HG03135 (cell line): ENCODE data around the gene CCDC89.
A peak's percentile ranks its signal among the peaks of the same experiment; 100 is the strongest.
"Not testable (repeated sequence)": the region's sequence is repeated elsewhere in the genome, so short reads cannot be mapped to it uniquely, and the experiment has no call there.

ENCODE experiments used
- ATAC-seq: cut with Tn5 transposase; IDR thresholded peaks from one replicate; pipeline ENCODE4 v1.9.1; 2021; ENCODE audit warnings: mild to moderate bottlenecking, moderate library complexity; ENCODE audit not compliant: unreplicated experiment

CCDC89 gene

DNA sequence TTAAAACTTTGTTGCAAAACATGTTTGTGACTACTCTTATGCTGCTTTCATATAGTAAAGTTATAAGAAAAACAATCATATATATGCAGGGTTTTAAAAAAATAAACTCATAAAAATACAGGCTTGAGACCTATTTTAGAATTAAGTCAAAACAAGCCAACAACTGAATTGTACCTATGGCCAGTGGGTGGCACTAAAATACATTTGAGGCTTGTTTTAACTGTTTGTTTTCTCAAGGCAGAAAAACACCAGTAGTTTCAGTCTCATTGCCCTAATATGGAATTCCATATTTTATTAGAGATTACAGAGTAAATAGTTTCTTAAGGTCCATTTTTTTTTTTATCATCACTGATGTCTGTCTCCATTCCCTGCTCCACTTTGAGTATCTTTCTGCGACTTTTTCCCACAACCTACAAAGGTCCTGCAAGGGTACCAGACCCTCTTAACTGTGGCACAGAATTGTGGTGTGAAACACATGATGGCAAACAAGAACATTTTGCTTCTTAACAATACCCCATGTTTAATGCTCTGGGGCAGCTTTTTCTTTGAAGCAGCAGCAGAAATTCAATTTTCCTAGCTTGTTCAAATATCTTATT is 8.5 kb upstream of the CCDC89 start:
- no peak for ATAC-seq

DNA sequence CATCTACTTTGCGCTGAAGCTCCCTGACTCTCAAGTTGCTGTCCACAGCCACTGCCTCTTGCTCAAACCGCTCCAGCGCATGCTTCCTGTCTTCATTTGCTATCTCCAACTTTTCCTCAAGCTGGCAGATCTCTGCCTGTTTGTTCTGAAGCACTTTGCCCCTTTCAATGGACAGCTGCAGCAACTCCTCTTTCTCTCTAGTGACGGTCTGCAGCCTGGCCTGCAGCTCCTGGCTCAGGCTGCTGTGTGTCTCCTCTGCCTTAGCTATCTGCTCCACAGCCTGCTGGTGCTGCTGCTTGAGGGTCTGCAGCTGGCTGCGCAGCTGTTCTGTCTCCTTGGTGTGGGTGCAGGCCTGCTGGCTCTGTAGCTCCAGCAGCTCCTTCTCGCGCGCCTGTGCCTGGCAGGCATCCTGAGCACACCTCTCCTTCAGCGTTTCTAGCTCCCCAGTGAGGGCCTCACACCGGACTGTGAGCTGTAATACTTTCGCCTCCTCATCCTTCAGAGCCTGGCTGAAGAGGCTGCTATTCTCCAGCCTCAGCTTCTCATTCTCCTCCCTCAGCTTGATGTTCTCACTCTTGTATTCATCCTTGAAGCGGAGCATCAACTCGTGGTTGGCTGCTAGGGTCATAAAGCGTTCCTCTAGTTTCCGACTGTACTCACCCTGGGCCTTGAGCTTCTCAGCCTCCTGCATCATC is 723 bp downstream of the CCDC89 start:
- no peak for ATAC-seq

GRCh38 chr11:85682330-85683305 is 3.4 kb downstream of the CCDC89 start:
- peak; percentile 81 for ATAC-seq

DNA sequence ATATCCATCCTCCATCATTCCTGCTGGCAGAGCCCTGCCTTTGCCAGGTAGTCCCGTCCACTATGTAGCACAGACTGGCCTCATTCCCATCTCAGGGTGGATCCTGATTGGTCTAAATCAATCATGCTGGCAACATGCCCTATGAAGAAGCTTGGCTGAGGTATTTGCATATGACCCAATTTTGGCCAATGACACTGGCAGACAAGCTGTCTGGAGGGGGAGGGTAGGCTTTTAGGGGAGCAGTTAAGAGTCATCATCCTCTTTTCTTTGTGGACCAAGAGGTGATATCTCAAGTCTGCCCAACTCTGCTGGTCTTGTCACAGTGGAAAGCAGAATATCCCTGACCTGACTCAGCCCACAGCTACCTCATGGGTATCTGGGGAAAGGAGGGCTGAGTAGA is 5.1 kb downstream of the CCDC89 start:
- no peak for ATAC-seq

GRCh38 chr11:85679576-85679975 is 6.4 kb downstream of the CCDC89 start:
- no peak for ATAC-seq

- no peak for ATAC-seq
These were observed 12.6 kb downstream of the CCDC89 start for GRCh38 chr11:85673393-85673792.

DNA sequence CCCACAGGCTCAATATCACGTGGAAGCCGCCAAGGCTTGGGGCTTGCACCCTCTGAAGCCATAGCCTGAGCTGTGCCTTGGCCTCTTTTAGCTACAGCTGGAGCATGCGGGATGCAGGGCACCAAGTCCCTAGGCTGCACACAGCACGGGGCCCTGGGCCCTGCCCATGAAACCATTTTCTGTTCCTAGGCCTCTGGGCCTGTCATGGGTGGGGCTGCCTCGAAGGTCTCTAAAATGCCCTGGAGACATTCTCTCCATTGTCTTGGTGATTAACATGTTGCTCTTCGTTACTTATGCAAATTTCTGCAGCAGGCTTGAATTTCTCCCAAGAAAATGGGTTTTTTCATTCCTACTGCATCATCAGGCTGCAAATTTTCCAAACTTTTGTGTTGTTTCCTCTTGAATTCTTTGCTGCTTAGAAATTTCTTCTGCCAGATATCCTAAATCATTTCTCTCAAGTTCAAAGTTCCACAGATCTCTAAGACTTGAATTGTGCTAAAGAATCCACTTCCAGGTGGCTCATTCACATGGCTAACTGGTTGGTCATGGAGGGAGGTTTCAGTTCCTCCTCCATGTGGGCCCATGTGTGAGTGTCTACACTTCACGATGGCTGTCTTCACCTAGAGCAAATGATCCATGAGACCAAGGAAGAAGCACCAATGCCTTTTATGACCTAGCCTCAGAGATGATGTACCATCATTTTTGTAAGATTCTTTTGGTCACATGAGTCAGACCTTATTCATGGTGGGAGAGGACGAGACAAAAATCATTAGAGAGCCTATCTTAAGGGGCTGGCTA is 13.7 kb downstream of the CCDC89 start:
- no peak for ATAC-seq

- not testable (repeated sequence) for ATAC-seq
These were observed 14.9 kb downstream of the CCDC89 start for GRCh38 chr11:85670949-85671663.

GRCh38 chr11:85668157-85668556 is 17.8 kb downstream of the CCDC89 start:
- no peak for ATAC-seq

GRCh38 chr11:85666687-85667086 is 19.3 kb downstream of the CCDC89 start:
- ATAC-seq, result no peak

DNA sequence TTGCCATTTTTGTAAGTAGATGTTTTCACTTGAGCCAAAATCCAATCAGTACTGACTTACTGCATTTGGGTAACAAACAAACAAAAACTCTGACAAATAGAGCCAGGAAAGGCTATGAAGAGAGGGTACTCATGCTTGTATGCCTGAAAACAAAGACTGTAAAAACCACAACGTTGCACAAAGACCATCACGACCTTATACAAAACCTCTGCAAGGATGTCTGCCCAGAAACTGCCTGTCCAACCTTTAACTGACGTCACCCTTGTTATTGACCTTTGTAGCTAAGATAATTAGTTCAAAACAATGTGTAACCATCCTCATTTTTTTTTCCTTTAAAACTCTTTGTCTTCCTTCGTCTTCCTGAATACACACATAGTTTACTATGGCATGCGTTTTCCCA is 20.3 kb downstream of the CCDC89 start:
- no peak for ATAC-seq

GRCh38 chr11:85664615-85665481 is 21.1 kb downstream of the CCDC89 start, which contains the start of gene CREBZF:
Gene CREBZF, minus strand, starts transcription at chr11:85665129. Its CDS starts 254 bp downstream, at chr11:85664875.
- peak; percentile 87 for ATAC-seq

GRCh38 chr11:85663753-85664614 is 22.0 kb downstream of the CCDC89 start:
- peak; percentile 78 for ATAC-seq

GRCh38 chr11:85663080-85663752 is 22.8 kb downstream of the CCDC89 start:
- ATAC-seq, result no peak

DNA sequence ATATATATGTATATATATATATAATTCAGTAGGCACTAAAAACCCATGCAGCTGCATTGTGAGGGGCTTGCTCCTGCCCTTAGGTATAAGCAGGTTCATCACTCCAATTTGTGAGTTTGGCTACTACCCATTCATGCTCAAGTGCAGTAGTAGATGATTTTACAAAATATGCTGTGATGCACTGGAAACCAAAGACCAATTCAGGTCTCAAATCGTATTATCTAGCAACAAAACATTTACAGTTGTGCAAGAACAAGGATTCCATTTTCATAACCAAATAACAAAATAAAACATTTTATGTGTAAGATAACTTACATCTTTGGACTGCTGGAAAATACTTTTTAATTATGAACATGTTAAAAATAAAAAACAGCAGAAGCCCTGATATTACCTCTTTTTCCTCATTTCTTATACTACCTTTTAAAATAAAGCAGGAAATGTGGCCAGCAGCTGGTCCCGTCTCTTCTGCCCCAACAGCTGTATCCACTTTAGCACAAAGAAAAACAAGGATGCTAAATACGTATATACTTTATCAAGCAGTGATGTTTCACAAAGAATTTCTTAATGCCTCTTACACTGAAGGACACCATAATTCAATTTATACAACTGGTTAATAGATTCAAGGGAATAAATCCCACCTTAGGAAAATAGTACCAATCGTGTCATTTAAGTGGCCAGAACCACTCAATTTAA is 23.9 kb downstream of the CCDC89 start:
- no peak for ATAC-seq

GRCh38 chr11:85658180-85658579 is 27.8 kb downstream of the CCDC89 start:
- no peak for ATAC-seq

DNA sequence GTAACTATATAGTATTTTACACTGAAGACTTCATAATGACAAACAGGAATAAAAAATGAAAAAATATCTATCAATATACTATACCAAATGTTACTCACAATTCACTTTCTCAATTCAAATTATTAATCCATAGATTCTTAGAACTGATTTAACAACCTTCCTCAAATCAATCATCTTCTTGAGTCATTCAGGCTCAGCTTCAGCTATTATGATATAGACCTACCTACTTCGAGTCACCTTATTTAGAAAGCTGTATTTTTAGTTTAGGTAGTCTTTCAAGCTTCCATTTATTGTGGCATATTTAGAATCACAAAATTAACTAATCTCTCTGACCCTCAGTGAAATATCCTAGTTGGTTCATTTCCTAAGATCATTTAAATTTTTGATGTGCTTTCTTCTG is 29.2 kb downstream of the CCDC89 start:
- ATAC-seq, result no peak
